Activated CD8-positive, alpha-beta memory T cell treated with anti-CD3 and anti-CD28 coated beads, Interleukin-2, amount 50 U/mL, for 4 hours (primary cell): ENCODE measurements around the gene AQP12A.

Experiments
- DNase-seq: peaks from one replicate; pipeline ENCODE4 v3.0.0-alpha.2; 2020

AQP12A gene

GRCh38 chr2:240711296-240711695 lies 19.6 kb downstream of the AQP12A start:
- DNase-seq: no peak

GRCh38 chr2:240711701-240712100 lies 20.0 kb downstream of the AQP12A start:
- DNase-seq: no peak

- no peak for DNase-seq
Measured at GRCh38 chr2:240712121-240712520, 20.5 kb downstream of the AQP12A start.

GRCh38 chr2:240713071-240713927 lies 21.6 kb downstream of the AQP12A start:
- no peak for DNase-seq

GRCh38 chr2:240713928-240714746 lies 22.5 kb downstream of the AQP12A start:
- no peak for DNase-seq

- no peak for DNase-seq
Measured at GRCh38 chr2:240714747-240715725, 23.4 kb downstream of the AQP12A start.

- no peak for DNase-seq
Measured at GRCh38 chr2:240716130-240716798, 24.6 kb downstream of the AQP12A start.

GRCh38 chr2:240717181-240717641 lies 25.5 kb downstream of the AQP12A start:
- no peak for DNase-seq

- no peak for DNase-seq
Measured at GRCh38 chr2:240717681-240718581, 26.3 kb downstream of the AQP12A start.

GRCh38 chr2:240718896-240719490 lies 27.3 kb downstream of the AQP12A start:
- no peak for DNase-seq

GRCh38 chr2:240719676-240720545 lies 28.2 kb downstream of the AQP12A start:
- DNase-seq: no peak

- DNase-seq: no peak
Measured at GRCh38 chr2:240720686-240721595, 29.3 kb downstream of the AQP12A start.

GRCh38 chr2:240721596-240722180 lies 30.0 kb downstream of the AQP12A start:
- DNase-seq: no peak

GRCh38 chr2:240722376-240722775 lies 30.7 kb downstream of the AQP12A start:
- no peak for DNase-seq

- DNase-seq: no peak
Measured at GRCh38 chr2:240722796-240723735, 31.4 kb downstream of the AQP12A start.

- DNase-seq: no peak
Measured at GRCh38 chr2:240723851-240724250, 32.2 kb downstream of the AQP12A start.

GRCh38 chr2:240724431-240724830 lies 32.8 kb downstream of the AQP12A start:
- DNase-seq: no peak
